ENCODE data around the gene OSTM1.
"Not testable (repeated sequence)": the region's sequence is repeated elsewhere in the genome, so short reads cannot be mapped to it uniquely, and the experiment has no call there.

Gene OSTM1

DNA sequence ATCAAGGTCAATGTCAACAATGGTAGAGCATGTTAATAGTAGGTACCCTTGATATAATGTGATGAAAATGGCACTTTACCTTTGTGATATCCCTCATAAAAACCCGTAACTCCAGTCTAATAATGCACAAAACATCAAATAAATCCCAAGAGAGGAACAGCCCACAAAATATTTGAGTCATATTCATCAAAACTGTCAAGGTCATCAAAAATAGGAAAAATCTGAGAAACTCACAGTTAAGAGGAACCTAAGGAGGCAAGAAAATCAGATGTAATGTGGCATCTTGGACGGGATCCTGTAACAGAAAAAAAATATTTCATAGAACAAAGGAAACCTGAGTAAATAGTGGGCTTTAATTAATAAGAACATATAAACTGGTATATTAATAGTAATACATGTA is 25.5 kb upstream of the OSTM1 start:
- no peak for DNase-seq

DNA sequence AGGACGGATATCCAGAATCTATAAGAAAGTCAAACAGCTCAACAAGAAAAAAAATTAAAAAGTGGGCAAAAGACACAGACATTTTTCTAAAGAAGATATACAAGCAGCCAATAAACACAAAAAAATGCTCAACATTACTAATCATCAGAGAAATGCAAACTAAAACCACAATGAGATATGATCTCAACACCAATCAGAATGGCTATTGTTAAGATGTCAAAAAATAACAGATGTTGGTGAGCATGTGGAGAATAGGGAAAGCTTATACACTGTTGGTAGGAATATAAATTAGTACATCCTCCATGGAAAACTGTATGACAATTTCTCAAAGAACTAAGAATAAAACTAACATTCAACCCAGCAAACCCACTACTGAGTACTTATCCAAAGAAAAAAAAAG is 23.3 kb upstream of the OSTM1 start:
- DNase-seq = no peak

DNA sequence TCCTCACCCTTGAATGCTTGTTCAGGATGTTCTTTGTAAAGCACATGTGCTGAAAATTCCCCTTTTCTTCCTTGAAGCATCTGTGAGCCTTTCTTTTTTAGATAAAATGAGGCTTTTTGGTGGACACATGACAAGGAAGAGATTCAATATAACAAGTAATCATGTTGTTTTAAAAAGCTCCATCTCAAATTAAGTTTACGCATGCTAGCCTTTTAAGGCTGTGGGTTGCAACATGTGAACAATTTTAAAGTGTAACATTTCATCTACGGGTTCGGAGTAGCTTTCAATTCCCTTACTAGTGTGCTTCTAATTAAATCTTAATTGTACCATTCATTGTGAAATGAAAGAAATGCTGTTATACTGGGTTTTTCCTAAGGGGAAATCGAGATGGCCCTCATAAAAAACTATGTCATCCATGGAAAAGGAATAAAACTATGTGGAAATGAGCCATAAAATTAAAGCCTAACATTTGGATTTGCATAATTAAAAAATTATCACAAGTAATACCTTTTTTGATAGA is 19.3 kb upstream of the OSTM1 start:
- DNase-seq = no peak

DNA sequence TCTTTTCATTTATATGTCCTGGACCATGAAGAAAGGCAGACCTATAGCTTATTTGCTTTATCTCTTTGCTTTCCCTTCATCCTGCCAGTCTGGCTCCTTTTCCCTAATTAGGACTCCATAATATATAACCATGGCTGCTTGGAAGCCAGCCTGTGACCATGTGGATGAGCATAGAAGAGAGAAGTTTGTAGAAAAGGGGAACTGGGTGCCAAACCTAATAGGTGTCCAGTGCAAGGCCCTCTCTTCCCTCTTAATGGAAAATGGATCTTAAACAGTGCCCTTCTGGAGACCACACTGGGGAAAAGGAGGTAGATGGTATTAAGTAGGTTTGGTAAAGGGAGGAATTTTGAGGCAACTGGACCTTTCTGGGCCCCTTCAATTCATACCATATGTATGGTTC is 16.7 kb upstream of the OSTM1 start:
- DNase-seq = no peak

DNA sequence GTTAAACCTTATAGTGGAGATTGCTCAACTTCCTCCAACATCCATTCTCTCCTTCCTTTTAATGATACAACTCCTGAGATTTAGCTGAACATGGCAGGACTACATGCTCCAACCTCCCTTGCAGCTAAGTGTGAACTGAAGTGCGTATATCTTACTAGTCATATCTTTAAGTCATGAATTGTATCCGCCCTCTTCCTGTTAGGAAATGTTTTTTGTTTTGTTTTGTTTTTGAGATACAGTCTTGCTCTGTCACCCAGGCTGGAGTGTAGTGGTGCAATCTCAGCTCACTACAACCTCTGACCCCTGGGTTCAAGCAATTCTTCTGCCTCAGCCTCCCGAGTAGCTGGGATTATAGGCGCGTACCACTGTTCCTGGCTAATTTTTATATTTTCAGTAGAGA is 8.8 kb upstream of the OSTM1 start:
- DNase-seq = no peak

DNA sequence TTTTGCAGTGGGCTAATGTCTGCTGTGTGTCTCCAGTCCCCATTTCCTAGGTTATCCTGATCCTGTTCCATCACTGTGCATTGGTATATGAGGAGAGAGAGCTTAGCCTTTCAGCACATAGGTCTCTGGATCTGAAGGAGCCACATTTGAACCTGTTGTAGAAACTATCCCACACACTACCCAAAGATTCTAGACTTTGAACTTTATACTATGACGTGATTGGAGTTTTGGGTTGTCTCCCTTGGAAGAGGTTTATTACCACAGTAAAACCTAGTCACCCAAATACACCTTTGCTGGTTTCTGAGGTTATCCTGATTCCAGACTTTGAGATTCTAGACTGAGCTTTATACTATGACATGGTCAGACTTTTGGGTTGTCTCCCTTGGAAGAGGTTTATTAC is 8.0 kb upstream of the OSTM1 start:
- no peak for DNase-seq

DNA sequence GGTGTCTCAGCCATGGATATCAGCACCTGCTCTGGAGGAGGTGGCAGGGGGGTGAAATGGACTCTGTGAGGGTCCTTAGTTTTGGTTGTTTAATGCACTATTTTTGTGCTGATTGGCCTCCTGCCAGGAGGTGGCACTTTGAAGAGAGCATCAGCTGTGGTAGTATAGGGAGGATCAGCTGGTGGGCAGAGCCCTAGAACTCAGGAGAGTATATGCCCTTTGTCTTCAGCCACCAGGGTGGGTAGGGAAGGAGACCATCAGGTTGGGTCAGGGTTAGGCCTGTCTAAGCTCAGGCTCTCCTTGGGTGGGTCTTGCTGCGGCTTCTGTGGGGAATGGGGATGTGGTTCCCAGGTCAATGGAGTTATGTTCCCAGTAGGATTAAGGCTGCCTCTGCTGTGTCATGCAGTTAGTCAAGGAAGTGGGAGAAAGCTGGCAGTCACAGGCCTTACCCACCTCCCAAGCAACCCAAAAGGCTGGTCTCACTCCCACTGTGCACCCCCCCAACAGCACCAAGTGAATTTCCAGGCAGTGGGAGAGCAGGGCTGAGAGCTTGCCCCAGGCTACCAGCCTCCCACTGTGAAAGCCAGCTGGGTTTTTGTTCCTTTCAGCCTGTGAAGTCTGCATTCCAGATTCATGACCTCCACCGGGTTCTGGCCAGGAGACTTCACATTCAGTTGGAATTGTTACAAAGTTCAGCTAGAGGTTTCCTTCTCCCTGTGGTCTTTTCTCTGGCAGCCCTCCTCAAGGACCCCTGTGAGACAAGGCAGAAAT is 5.7 kb upstream of the OSTM1 start:
- no peak for DNase-seq

DNA sequence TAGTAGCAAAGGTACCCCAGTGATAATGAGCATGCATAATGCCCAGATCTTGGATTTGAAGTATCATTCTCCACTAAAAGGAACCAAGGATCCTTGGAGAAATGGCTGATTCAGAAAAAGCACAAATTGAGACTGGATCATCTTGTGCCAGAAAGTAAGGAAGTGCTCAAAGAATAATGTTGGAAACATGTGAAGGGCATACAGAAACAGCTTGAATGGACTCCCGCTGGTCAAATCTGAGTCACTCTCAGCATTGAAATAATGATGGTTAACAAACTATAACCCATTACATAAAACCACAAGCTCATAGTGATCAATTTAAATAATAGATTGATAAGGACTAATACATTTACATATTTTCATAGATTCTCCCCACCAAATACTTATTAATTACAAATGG is 3.6 kb upstream of the OSTM1 start:
- DNase-seq = no peak

DNA sequence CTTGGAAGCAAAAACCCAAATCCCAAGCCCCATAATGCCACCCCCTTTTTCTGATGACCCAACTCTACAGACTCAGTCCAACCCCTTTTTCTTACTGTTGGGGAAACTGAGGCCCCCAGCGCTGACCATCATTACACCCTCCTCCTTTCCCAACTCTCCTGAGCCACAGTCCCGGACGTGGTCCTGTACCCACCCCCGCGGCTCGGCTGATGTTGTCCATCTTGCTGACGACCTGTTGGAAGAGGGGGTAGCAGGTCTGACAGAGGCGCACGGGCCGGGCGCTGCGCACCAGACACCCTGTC is 533 bp downstream of the OSTM1 start:
- no peak for DNase-seq

DNA sequence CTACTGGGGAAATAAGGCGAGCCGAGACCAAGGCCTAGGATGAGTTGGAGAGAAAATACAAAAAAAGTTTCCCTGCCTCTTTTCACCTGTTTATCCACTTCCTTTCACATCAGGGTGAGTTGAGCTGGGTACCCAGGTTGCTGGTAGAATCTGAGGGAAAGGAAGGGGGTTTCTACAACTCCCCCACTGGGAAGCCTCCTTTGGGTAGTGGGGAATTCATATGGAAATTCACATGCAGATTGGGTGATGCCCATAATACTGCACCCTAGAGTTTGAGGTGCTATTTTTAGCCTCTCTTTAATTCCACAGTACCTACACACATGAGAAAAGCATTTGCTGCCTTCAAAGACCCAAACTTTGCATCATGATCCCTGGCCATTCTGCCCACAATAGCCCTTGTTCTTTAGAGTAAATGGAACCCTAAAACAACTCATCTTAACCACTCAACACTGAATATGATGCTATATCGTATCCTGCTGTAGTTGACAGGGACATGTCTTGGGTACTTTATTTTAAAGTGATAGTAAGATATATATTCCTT is 2.7 kb downstream of the OSTM1 start:
- DNase-seq = no peak

DNA sequence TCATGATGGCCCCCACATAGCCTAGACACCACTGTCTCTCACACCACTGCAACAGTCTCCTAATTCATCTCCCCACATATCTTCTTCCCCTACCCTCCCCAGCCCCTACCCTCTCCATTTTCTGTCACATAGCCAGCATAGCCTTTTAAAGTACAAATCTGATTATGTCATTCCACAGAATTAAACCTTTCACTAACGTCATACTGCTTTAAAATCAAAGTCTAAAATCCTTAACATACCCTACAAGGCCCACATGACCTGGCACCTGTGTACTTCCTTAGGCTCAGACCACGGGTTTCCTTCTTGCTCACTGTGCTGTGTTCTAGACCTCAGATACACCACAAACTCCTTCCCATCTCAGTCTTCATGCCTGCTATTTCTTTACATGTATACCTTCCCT is 5.9 kb downstream of the OSTM1 start:
- peak in 1 of 2 experiments; percentile 32 for DNase-seq

DNA sequence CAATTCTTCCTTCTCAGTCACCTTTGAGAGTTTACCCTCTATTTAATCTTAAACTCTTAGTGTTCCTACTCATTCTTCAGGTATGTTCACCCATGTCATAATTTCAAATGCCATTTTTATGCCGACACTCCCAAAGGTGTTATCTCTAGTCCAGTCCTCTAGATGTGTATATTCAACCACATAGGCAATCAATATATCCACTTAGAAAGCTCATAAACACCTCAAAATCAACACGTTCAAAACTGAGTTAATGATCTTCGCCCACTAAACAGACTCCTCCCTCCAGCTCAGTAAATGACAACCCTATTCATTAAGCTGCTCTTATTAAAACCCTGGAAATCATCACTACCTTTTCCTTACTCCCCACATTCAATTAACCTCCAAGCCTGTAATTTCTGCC is 6.4 kb downstream of the OSTM1 start:
- DNase-seq = no peak

DNA sequence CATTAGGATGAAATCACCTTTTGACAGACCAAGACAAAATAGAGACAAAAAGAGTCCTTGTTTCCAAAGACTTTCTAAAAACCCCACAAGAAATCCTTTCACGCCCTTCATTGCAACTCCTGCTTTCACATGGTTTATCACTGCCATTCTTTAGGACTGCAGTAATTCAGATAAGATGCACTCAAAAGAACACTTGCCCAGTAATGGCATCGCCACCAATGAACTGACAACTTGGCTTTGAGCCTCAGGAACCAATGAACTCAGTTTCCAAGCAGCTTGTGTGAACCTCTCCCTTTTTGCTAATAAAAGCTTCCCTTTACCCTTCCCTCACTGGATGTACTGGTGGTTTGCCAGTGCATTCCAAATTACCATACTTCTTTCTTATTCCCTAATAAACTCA is 21.8 kb downstream of the OSTM1 start:
- no peak for DNase-seq

DNA sequence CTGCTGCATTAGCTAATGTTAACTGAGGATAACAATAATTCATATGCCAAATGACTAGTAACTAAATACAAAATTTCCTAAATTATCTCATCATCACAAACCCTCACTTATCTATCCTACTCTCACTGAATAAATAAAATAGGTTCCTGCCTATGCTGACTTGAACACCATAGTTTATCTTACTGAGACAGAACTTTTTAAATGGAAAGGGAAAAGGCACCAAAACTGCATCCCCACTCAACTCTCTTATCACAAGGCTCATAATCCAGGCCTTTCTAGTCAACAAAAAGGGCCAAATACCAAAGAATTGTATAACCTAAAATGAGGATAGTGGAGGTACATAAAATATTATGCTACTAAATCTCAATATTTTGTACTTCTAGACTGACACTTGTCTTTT is 23.1 kb downstream of the OSTM1 start:
- no peak for DNase-seq

DNA sequence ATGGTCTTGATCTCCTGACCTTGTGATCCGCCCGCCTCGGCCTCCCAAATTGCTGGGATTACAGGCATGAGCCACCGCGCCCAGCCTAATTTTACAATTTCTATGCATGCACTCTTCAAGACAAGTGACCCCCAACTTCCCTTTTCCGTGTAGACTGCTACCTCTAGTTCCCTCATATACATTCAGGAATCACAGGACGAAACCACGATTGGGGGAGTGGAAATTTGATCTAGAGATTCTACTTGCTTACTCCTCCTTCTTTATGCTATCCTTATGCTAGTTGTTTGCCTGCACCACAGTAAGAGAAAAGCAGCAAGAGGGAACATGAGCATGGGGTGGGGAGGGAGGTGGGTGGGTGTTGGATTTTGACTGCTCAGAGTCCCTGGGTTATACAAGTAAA is 34.9 kb downstream of the OSTM1 start:
- DNase-seq = no peak

DNA sequence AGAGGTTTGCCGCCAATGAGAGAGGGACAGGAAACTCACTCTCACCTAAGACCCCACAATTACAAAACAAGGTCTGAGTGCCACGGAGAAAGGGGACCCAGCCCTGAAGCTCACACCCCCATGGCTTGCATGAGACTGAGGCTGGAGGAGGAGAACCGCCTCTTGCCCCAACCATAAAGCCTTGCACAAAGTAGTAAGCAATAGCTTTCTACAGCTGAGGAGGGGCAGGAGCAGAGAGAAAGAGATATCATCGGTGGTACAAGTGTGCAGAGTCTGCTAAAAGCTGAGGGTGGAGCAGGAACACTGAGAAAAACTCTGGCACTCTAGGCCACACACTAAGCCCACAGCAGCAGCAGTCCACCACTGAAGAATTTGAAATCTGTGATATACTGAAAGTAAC is 37.7 kb downstream of the OSTM1 start:
- DNase-seq = no peak

DNA sequence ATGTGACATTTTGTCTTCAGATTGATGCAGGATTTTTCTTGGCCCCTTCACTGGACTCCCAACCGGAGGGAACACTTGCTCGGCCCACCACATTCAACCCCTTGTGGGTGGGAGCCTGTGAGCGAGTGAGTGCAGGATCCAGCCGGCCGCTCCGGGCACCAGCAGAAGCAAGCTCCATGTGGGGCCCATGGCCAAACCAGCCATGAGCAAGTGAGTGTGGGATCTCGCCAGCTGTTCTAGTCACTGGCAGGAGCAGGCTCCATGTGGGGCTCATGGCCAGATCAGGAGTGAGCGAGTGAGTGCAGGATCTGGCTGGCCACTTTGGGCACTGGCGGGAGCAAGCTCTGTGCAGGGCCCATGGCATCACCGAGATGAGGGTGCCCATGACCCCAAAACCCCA is 42.6 kb downstream of the OSTM1 start:
- DNase-seq = no peak

DNA sequence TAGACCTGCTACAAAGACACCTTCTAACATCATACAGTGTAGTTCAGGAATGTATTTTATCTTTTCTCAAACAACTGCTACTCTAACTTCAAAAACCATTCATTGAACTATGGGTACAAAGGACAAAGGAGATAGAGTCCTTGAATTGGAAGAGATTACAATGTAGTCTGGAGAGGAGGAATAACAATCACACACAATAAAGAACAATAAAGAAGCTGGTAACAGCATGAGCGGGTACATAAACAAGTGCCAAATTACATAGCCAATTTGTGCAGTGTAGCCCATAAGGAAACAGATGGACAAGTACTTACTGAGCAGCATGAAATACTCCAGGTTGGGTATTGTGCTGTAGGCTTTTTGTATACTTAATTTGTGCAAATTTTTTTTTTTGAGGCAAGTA is 44.3 kb downstream of the OSTM1 start:
- no peak for DNase-seq

DNA sequence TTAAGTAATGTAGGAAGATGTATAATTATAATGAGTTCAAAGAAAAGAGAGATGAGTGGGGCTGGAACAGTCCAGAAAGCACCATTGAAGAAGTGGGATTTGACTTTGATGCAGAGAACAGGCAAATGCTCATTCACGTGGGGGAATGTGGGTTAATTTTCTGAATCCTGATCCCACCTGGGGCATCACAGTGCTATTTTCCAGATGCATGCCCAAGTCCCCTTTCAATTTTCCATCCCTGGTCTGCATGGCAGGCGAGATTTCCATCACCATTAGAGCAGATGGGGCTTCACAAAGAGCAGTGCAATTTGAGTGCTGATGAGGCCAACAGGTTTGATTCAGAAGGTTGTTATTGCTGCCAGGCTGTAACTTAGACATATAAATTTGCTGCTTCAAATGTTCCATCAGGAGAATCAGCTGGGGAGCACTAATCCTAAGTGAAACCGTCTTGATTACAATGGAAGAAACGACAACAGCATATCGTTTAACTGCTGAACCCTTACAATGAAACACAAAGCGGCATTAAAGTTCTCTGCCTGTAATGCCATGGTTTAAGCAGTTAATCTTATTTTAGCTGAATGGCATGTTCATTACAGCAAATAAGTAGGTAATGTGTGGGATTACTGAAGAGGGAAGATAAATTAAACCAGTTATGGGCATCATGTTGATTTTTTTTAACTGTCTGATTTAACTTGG is 45.2 kb downstream of the OSTM1 start:
- DNase-seq = no peak

DNA sequence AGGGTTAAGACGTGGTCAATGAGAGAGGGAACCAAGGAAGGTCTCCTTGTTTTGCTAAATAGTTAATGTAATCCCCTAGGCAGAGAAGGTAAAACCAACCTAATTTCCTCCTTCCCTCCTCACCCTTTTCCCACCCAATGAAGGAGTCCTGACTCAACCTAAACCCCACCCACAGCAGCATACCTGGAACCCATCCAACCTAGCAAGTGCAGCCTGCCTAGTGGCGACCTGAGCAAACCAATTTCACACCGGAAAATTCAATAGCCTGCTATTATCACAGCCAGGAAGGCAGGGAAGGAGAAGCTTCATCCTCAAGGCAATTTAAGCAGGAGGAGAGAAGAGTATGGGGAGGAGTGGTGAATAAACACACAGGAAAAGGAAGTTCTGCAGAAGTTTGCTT is 46.9 kb downstream of the OSTM1 start:
- DNase-seq = no peak

DNA sequence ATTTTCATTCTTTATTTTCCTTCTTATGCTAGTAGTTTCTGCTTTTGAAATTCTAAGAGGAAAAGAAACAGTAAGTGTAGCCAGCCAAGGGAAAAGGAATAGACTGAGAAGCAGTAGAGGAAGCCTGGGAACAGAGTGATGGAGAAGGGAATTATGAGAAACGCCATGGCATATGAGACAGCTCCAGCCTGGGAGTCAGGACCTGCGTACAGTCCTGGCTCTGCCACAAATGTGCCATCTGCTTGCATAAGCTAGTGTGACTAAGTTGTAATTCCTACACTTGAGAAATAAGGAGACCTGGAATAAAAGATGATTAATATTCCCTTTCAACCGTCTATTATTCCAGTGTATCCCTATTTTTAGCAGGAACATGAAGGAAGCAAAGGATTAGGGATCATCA is 47.5 kb downstream of the OSTM1 start:
- DNase-seq = no peak

DNA sequence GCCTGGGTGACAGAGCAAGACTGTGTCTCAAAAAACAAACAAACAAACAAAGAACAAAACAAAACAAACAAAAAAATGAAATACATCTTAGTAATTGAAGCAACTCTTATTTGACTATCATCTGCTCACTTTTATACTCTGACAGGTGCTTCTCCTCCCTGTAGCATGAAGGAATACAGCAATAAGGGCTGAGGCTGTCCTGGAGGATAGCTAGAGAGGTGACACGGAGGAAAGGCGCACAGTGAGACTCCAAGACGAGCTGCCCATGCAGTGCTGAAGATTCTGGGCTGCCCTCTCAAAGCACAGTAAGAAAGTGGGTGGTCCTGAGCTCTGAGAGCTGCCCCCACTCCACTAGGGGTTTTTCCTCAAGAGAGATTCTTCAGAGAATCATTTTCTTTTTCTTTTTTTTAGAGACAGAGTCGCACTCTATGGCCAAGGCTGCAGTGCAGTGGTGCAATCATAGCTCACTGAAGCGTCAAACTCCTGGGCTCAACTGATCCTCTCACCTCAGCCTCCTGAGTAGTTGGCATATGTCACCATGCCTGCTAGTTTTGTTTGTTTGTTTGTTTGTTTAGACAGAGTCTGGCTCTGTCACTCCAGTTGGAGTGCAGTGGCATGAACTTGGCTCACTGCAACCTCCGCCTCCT is 50.0 kb downstream of the OSTM1 start:
- no peak for DNase-seq

DNA sequence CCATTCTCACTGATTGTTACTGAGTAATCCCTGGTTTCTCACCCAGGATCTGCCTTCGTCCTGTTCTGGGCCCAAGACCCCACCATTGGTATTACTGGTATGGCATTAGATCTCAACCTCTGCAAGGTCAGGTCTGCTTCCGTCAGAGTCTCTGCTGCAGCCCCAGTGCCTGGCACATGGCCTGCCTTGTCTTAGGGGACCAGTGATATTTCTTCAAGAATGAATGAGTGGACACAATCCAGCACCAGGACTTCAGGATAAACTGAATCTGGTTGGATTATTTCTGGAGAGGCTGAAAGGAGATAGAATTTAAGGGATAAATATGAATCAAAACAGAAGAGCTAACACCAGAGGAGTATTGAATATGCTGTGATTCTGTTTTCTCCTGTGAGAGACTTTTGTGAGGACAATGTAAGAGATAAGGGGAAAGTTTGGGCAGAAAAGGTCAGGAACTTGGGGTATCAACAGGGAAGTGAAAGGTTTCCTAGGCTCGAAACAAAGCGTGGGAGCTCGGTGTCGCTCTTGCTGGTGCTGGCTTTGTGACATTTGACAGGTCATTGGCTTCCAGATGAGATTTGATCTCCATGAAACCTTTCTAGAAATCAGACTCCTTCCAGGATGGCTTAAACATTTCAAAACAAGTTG is 53.9 kb downstream of the OSTM1 start:
- DNase-seq = no peak

DNA sequence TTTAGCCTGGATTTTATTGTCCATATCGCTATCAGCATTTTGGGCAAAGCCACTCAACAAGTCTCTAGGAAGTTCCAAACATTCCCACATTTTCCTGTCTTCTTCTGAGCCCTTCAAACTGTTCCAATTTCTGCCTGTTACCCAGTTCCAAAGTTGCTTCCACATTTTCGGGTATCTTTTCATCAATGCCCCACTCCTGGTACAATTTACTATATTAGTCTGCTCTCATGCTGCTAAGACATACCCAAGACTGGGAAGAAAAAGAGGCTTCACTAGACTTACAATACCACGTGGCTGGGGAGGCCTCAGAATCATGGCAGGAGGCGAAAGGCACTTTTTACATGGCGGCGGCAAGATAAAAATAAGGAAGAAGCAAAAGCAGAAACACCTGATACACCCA is 58.3 kb downstream of the OSTM1 start:
- not testable (repeated sequence) for DNase-seq

Data from activated T-cell treated with anti-CD3 and anti-CD28 coated beads, Interleukin-2, amount 50 U/mL, for 48 hours (primary cell).